T-helper 9 cell (primary cell): Measurements from ENCODE around the gene PRR36.
A peak's percentile ranks its signal among the peaks of the same experiment; 100 is the strongest.

Experiments
- DNase-seq: peaks from one replicate; pipeline ENCODE4 v3.0.0-alpha.2; 2020

Gene PRR36

DNA sequence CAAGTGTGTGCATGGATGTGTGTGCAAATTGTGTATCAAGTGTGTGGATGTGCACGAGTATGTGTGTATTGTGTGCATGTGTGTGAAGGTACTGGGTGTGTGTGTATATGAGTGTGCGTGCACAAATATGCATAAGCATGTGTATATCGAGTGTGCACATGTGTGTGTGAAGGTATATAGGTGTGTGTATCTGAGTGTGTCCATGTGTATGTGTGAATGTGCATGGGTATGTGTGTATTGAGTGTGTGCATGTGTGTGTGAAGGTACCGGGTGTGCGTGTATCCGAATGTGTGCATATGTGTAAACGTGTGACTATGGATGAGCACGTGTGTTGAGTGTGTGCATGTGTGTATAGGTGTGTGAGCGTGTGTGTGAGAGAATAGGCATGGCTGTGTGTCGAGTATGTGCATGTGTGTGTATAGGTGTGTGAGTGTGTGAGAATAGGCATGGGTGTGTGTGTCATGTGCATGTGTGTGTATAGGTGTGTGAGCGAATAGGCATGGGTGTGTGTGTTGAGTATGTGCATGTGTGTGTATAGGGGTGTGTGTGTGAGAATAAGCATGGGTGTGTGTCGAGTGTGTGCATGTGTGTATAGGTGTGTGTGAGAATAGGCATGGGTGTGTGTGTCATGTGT is 31.4 kb downstream of the PRR36 start:
- DNase-seq, result no peak

DNA sequence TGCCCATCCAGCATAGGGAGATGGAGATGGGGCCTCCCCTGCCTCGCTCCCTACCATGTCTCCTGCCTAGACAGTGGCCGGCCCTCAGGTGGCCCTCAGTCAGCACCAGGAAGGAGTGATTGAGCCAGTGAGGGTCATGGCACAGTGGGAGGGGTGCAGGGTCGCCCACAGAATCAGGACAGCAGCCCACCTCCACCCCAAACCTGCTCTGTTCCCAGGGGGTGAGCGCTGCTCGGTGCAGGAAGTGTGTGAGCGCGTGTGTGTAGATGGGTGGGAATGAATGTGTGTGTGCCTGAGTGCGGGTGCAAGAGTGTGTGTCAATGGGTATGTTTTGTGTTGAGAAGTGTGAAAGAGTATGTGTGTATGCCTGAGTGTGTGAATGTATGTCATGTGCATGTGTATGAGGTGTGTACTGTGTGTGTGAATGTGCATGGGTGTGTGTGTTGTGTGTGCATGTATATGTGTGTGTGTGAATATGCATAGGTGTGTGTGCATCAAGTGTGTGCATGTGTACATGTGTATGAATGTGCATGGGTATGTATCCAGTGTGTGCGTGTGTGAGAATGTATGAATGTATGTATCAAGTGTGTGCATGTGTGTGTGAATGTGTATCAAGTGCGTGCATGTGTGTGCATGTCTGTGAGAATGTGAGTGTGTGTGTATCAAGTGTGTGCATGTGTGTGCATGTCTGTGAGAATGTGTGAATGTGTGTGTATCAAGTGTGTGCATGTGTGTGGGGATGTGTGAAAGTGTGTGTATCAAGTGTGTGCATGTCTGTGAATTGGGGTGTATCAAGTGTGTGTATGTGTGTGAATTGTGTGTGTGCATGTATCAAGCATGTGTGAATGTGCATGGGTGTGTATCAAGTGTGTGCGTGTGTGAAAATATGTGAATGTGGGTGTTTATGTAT is 32.2 kb downstream of the PRR36 start:
- no peak for DNase-seq

DNA sequence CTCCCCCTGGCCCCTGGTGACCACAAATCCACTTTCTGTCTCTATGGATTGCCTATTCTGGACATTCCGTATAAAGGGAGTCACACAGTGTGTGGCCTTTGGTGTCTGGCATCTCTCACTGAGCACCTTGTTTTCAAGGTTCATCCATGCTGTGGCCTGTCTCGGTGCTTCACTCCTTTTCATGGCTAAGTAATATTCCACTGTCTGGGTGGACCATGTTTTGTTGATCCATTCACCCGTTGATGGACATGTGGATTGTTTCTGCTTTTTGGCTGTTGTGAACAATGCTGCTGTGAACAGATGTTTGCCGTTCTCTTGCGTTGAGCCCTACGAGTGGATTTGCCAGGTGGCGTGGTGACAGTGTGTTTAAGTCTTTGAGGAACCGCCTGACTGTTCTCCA is 33.6 kb downstream of the PRR36 start:
- DNase-seq, result no peak

DNA sequence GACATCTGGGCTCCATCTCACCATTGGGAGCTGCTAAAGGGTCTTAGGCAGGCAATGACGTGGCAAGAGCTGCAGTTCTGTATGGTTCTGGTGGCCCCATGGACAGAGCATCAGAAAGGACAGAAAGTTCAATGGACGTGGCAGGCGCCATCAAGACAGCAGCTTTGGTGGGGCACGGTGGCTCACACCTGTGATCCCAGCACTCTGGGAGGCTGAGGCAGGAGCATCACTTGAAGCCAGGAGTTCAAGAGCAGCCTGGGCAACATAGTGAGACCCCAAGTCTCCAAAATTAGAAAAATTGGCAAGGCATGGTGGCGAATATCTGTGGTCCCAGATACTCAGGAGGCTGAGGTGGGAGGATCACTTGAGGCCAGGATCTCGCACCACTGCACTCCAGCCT is 34.7 kb downstream of the PRR36 start:
- no peak for DNase-seq

DNA sequence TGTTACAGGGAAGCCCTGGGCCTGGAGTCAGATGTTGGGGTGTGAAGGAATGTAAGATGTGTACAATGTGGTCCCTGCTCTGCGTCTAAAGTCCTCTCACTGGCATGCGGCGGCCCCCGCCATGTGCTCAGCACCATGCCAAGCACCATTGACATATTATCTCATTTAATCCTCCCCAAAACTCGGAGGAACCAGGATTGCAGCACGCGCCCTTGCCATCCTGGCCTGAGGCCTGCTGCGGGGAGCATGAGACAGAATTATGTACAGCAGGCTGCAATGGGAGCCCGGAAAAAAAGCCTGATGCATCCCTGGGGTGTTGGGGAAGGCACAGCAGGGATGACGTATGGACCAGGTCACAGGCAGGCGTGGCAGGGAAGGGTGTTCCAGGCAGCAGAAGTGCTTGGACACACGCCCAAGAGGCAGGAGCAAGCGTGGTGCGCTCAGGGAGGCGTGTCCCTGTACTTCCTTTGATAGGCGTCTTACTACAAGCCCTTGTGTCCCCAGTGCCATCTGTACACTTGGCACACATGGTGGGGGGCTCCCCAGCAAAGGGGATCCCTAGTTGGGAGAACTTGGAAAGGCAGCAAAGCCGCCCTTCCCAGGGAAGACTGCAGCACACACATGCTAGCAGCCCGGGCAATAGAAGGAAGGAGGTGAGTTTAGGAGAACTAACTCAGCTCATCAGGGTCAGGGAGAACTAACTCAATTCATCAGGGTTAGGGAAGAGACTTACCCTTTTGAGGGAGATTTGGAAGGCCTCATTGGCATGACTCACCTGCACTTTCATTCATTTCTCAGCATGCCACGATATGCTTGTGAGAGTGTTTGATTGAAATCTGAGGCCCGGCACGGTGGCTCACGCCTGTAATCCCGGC is 40.7 kb downstream of the PRR36 start:
- no peak for DNase-seq

DNA sequence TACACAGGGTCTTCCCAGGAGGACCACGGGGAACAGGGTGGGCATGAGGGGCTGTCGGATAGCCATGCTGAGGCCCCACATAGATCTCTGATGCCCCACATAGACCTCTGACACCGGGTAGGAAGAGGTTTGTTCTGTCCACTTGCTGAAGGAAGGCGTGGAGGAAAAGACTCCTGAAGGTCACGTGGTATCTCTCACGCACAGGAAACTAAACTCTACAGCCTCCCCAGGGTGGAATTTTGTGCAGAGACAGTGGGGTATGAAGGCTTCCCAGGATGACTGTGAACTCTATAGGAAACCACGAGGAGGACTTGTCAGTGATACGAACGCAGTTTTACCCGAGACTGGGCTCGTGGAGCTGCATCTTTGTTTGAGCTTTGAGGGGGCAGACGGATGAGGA is 41.4 kb downstream of the PRR36 start:
- DNase-seq, result no peak

DNA sequence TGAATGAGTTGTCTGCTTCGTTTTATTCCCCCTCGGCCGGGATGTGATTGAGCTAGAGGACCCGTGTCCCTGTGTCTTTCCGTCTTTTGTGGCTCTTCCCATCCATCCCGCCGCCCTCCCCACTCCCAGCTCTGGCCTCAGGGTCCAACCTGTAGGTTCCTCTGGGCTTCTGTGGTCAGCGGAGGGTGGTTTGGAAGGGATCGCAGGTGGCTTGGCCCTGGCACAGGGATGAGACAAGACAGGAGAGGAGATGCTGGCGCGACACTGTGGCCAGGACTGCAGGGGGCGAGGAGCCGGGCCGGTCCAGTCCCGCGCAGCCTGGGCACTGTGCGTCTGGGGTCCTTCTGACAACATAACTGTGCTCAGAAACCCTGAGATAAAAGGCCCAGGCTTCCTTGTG is 42.2 kb downstream of the PRR36 start:
- no peak for DNase-seq

DNA sequence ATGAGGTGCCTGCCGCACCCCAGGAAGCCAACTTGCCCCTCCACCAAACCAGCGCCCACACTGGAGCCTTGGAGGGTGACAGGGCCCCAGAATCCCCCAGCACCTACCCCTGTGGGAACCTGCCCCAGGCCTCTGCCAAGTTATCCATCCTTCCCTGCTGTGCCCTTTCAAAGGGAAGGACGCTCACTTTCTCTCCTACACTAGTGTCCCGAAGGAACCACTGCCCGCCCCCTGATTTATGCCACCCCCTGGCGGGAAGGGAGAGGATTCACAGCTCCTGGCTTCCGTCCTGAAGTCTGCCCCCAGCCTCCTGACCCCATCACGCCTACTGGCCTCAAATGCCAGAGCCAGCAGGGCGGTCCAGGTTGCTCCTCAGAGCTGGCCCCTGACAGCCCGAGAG is 42.7 kb downstream of the PRR36 start:
- no peak for DNase-seq

DNA sequence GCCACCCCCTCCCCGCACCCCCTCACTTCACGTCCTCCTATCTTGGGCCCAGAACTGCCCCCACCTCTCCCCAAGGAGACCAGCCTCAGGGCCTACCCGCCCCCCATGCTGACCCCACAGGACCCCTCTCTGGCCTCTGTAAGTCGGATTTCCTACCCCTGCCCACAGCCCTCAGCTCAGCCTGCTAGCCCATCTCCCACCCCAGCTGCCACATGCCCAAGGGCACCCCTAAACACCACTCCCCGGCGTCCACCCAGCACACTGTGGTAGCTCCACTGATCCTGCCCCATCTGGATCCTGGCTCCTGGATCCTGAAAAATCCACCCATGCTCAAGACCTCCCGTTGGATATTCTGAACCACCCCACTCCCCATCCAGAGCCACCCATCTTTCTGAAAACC is 43.4 kb downstream of the PRR36 start:
- DNase-seq, result no peak

DNA sequence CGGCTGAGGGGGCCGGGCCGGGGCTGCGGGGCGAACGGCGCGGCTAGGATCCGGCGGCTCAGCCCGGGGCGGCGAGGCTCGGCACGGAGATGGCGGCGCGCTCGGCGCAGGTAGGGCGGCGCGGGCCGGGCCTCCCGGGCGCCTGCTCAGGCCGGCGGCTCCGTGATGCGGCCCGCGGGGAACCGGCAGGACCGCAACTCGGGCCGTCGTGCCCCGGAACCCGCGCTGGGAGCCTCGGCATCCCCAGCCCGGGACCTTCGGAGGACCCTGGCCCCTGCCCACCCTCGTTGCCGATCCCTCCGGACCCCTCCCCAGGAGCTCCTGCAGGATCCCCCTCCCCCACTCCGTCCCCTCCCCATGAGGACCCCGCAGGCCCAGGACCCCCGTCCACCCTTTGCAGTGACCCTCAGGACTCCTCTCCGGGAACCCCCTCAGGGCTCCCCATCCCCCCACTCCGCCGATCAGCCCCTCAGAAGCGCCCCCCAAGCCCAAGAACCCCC is 43.9 kb downstream of the PRR36 start:
- peak; percentile 12 for DNase-seq

DNA sequence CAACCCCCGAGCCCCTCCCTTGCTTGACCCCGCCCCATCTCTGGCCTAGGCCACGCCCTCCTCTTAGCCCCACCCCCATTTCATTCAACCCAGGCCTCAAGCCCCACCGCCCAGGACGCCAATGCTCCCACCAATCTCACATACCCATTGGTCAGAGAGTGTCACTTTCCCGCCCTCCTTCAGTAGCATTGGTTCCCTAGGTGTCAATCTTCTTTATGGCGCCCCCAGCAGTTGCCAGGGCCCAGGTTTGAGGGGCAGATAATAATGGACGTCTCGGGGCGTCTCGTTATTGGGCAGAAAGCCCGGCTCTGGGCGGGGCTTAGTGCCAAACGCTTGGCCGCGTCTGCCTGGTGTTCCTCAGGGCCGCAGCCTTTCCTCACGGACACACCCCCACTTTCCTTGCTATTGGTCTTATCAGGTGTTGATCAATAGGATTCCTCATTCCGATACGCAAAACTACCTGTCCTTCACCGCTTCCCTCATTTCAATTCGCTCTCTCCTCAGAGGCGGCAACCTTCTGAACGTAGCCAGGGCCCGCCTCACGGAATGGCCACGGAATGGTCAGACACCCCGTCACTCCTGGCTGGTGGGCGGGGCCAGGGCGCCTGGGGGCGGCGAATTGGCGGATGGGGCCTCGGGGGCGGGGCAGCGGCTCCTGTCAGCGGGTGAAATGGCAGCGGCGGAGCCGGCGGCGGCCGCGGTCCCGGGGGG is 44.5 kb downstream of the PRR36 start, which contains the start of gene EVI5L:
Gene EVI5L, plus strand, starts transcription at position 658 of the 711 bp plus-strand sequence. CDS start 16,325 bp downstream, outside the sequence.
- DNase-seq, result peak; percentile 99

DNA sequence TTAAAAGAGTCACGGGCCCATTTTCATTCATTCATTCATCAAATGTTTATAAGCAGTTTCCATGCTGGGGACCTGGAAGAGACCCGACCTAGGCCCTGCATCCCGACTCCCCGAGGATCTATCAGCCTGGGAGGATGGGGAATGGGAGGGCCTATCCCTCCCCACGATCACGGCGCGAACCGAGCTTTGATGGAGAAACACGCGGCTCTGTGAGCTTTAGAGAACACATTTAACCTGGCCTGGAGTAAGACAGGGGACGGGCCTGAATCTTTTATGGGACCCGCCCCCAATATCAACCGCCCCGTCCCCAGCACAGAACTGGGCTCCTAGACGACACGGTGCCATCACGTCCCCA is 45.0 kb downstream of the PRR36 start:
- DNase-seq, result no peak

DNA sequence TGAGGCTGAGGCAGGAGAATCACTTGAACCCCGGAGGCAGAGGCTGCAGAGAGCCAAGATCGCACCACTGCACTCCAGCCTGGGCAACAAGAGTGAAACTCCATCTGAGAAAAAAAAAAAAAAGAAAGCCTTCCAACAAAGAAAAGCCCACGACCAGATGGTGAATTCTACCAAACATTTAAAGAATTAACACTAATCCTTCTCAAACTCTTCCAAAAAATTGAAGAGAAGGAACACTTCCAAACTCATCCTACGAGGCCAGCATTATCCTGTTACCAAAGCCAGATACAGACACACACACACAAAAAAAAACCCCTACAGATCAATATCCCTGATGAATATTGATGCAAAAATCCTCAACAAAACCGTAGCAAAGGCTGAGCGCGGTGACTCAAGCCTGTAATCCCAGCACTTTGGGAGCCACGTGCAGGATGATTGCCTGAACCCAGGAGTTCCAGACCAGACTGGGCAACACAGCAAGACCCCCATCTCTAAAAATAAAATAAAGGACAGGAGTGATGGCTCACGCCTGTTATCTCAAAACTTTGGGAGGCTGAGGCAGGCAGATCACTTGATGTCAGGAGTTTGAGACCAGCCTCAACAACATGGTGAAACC is 50.4 kb downstream of the PRR36 start:
- DNase-seq, result no peak

DNA sequence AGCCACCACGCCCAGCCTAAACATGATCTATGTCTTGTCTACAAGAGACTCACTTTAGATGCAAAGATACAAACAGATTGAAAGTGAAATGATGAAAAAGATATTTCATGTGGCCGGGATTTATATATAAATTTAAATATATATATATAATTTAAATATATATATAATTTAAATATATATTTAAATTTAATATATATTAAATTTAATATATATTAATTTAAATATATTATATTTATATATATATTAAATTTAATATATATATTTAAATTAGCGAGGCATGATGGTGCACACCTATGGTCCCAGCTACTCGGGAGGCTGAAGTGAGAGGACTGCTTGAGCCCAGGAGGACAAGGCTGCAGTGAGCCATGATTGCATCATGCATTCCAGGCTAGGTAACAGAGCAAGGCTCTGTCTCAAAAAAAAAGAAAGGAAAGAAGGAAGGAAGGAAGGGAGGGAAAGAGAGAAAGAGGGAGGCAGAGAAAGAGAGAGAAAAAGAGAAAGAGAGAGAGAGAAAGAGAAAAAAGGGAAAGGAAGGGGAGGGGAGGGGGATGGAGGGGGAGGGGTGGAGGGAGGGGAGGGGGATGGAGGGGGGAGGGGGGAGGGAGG is 51.2 kb downstream of the PRR36 start:
- DNase-seq, result no peak

DNA sequence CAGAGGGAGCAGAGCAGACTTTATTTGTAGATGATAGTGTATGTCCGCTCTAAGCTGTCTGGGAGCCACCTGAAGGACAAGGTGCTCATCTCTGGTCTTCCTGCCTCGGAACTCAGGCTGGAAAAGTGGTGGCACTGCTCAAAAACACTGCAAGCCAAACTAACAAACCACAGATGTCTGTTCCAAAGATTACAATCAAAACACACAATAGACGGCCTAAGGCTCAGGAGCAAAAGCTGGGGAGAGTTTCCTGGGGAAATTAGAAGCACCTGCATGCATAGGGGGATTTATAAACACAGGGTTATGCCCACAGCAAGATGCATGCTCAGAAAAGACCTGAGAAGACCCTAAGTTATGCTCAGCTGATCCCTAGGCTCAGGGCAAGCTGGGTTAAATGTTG is 53.6 kb downstream of the PRR36 start:
- no peak for DNase-seq

DNA sequence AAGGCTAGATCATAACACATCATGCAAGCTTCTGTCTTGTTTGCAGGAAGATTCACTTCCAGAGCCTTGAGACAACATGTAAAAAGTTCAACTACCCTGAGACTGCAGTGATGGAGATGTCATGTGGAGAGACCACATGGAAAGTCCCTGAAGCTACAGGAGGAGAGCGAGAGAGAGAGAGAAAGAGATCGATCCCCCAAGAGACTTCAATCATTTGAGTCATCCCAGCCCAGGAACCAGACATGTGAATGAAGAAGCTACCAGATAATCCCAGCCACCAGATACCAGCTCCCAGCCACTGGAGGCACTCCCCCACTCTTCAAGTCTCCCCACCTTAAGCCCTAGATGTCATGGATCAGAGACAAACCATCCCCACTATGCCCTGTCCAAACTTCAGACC is 54.9 kb downstream of the PRR36 start:
- DNase-seq, result no peak

DNA sequence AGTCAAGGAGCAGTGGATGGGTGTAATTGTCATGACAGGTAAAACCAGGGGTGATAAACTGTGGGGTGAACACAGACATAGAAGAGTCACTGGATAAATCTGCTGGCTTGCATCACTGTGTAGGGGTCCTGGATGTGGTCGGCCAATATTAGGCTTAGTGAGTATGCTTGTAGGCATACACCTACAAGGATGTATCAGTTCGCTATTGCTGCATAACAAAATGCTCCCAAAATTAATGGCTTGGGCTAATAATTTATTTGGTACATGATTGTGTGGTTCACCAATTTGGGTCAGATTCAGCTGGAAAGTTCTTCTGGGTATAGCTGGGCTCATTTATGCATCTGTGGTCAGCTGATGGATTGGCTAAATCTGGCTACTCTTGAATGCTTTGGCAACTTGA is 55.4 kb downstream of the PRR36 start:
- DNase-seq, result no peak
